ENCODE measurements around the gene NMBR. TPM values are rescaled to one million over a fixed set of nuclear protein-coding genes. Genes with fewer than 3 reads are reported as not detected.
"Not testable (repeated sequence)": the region's sequence is repeated elsewhere in the genome, so short reads cannot be mapped to it uniquely, and the experiment has no call there.

The NMBR gene
- total RNA-seq, 1 experiment from 2014 or later: not detected

GRCh38 chr6:142155091-142155490, 8.2 kb upstream of the NMBR start:
- no peak for DNase-seq (ENCODE audit: low spot score)

- no peak for DNase-seq (ENCODE audit: low spot score)
Measured at GRCh38 chr6:142154336-142154735, 7.4 kb upstream of the NMBR start.

DNA sequence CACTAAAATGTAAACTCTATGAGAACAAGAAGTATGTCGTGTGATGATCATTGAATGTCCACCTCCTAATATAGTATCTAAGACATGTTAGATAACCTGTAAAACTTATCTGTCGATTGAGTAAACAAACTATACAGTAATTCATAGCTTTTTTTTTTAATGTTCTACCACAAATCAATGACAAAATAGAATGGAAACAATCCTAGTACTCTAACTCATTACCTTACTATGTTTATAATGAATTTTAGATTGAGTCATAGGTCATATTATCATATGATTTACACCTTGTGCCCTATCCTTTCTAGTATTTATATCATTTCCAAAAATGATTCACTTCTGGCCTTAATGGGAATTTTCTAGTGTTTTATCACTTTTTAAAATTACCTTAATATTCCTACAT, 6.3 kb upstream of the NMBR start:
- no peak for DNase-seq (ENCODE audit: low spot score)

GRCh38 chr6:142152746-142153145, 5.8 kb upstream of the NMBR start:
- DNase-seq (ENCODE audit: low spot score): no peak

DNA sequence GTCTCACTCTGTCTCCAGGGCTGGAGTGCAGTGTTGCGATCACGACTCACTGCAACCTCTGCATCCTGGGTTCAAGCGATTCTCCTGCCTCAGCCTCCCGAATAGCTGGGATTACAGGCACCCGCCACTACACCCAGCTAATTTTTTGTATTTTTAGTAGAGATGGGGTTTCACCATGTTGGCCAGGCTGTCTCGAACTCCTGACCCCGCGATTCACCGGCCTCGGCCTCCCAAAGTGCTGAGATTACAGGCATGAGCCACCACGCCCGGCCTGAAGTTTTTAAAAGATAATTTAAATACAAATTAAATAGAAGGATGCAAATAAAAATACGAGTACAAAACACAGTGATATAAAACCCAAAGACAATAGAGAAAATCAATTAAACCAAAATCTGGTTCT, 5.4 kb downstream of the NMBR start:
- DNase-seq (ENCODE audit: low spot score): not testable (repeated sequence)

GRCh38 chr6:142138876-142139275, 8.0 kb downstream of the NMBR start:
- no peak for DNase-seq (ENCODE audit: low spot score)

DNA sequence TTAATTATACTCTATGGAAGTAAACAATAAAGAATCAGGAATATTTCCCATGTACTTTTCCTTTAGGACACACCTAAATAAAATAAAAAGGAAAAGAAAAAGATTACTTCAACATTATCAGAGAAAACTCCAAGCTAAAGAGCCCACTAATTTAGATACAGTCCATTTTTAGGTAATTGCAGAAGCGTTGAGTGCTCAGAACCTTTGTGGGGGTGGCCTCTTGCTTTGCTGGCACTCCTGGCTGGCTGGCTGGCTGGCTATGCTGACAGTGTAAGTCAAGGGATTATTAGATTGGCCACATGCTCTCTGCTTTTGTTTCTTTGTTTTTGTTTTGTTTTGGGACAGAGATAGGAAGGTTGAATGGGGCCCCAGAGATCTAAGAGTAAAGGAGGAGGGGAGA, 14.3 kb downstream of the NMBR start, which contains the start of gene GJE1:
TSS of gene GJE1 (plus strand) at position 301 of the 400 bp plus-strand sequence. CDS start 234 bp downstream, outside the sequence.
- no peak for DNase-seq (ENCODE audit: low spot score)

- DNase-seq (ENCODE audit: low spot score): no peak
Measured at GRCh38 chr6:142130814-142131213, 16.1 kb downstream of the NMBR start.

- DNase-seq (ENCODE audit: low spot score): no peak
Measured at GRCh38 chr6:142121342-142121741, 25.6 kb downstream of the NMBR start.

GRCh38 chr6:142118925-142119324, 28.0 kb downstream of the NMBR start:
- no peak for DNase-seq (ENCODE audit: low spot score)

DNA sequence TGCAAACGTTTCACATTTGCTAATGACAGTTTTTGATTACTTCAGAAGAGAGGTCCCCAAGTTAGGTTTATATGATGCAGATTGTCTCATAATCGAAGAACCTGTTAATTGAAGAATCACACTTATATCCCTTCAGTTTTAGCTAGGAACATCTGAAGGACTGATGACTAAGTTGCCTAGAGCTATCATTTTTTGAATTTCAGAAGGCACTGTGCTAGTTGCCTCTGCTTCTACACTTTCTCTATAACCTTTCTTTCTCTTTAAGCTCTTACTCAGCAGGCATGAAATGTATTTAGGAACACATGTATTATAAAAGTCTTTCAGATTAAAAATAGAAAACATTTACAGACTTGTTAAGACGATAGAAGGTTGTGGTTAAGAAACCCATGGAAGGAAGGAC, 28.6 kb downstream of the NMBR start:
- DNase-seq (ENCODE audit: low spot score): no peak

- DNase-seq (ENCODE audit: low spot score): no peak
Measured at GRCh38 chr6:142117366-142117765, 29.6 kb downstream of the NMBR start.

- DNase-seq (ENCODE audit: low spot score): peak; percentile 84
Measured at GRCh38 chr6:142112451-142113061, 34.4 kb downstream of the NMBR start.

GRCh38 chr6:142110820-142111219, 36.1 kb downstream of the NMBR start:
- DNase-seq (ENCODE audit: low spot score): not testable (repeated sequence)

- not testable (repeated sequence) for DNase-seq (ENCODE audit: low spot score)
Measured at GRCh38 chr6:142104820-142105219, 42.1 kb downstream of the NMBR start.

- DNase-seq (ENCODE audit: low spot score): no peak
Measured at GRCh38 chr6:142088858-142089216, 58.1 kb downstream of the NMBR start.

- no peak for DNase-seq (ENCODE audit: low spot score)
Measured at GRCh38 chr6:142087950-142088857, 58.7 kb downstream of the NMBR start.

GRCh38 chr6:142079130-142079529, 67.8 kb downstream of the NMBR start:
- no peak for DNase-seq (ENCODE audit: low spot score)

DNA sequence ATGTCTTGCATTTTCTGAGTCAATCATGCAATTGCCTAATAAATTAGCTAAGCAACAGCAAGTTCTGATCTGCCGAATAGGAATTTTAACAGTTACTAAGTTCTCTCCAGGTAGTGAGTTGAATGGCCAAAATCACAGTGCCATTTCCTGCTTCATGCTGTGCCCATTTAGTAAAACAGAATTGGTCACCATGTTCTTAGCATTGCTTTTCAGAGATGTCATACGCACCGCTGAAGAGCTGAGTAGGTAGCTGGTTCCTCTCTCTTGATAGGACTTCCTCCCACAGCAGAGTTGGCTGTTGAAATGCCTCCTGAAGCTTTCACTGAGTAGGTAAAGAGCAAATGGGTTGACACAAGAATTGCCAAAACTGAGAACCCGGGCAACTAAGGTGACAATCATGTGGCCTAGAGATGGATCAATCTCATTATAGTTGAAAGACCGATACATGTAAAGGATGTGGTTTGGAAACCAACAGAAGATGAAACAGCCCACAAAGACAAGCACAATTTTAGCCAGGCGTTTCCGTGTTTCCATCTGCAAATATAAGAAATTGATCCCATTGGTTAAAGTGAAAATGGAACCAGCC, 71.3 kb downstream of the NMBR start:
- no peak for DNase-seq (ENCODE audit: low spot score)

DNA sequence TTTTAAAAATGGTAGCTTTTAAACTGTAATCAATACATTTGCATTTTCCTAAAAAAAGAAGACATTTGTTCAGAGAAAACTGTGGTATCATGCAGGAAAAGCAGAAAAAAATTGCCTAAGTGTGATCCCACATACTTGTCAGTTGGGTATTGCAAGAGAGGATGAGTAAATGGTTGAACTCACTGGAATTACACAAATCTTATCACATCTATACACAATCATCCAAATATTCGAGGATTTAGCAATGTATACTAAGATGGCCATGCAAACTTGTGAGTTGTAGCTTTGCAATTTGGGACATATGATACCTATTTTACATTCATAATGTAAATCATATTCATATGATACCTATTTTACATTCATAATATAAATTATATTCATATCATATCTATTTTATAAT, 72.4 kb downstream of the NMBR start:
- DNase-seq (ENCODE audit: low spot score): no peak

DNA sequence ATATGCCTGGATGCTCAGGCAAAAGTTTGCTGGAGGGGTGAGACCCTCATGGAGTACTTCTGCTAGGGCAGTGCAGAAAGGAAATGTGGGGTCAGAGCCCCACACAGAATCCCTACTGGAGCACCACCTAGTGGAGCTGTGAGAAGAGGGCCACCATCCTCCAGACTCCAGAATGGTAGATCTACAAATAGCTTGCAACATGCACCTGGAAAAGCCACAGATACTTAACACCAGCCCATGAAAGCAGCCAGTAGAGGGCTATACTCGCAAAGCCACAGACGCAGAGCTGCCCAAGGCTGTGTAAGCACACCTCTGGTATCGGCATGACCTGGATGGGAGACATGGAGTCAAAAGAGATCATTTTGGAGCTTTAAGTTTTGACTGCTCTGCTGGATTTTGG, 74.9 kb downstream of the NMBR start:
- DNase-seq (ENCODE audit: low spot score): peak; percentile 3

DNA sequence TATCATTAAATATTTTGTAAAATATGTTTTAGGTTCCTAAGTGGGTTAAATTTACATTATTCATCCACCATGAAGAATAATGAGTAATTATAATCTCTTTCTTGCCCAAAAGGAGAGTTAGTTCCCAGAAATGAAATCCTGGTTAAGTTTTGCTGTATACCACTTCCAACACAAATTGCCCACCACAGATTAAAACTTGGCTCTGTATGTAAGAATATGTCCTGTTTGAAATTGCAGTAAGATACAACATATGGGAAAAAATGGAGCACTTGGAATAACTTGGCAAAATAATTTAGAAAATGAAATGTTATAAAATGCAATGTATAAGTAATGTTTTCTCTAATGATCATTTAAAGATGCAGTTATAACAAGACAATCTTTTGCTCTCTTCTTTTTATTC, 78.5 kb downstream of the NMBR start:
- no peak for DNase-seq (ENCODE audit: low spot score)

GRCh38 chr6:142062861-142063260, 84.1 kb downstream of the NMBR start:
- not testable (repeated sequence) for DNase-seq (ENCODE audit: low spot score)
